HCT116 (cell line): Measurements from ENCODE around the gene LFNG.

Experiments
- ELF1 ChIP-seq: IDR thresholded peaks from 2 replicates; pipeline ENCODE4 v1.6.1; 2012; ENCODE audit warnings: low read depth, borderline replicate concordance
- EZH2 ChIP-seq: fragments of 200-600 bp; sonication (generic); IDR thresholded peaks from 2 replicates; pipeline ENCODE4 v1.6.1; 2017; ENCODE audit warnings: antibody characterized with exemption, mixed run types
- EZH2phosphoT487 ChIP-seq: fragments of 200-600 bp; IDR thresholded peaks from 2 replicates; pipeline ENCODE4 v1.6.1; 2018; ENCODE audit warnings: antibody characterized with exemption, borderline replicate concordance
- FOSL1 ChIP-seq: IDR thresholded peaks from 2 replicates; pipeline ENCODE4 v1.6.1; 2012; ENCODE audit warnings: low read depth
- JUND ChIP-seq: IDR thresholded peaks from 2 replicates; pipeline ENCODE4 v1.6.1; 2012
- POLR2A ChIP-seq: IDR thresholded peaks from 2 replicates; pipeline ENCODE4 v1.7.0; 2011; ENCODE audit warnings: borderline replicate concordance; ENCODE audit not compliant: insufficient read depth, insufficient read length; ENCODE audit errors: extremely low read depth
- POLR2AphosphoS5 ChIP-seq: IDR thresholded peaks from 2 replicates; pipeline ENCODE4 v1.6.1; 2011; ENCODE audit warnings: mild to moderate bottlenecking, low read depth, low read length, moderate library complexity
- SRF ChIP-seq: IDR thresholded peaks from 2 replicates; pipeline ENCODE4 v1.6.1; 2012; ENCODE audit warnings: low read depth
- TCF7L2 ChIP-seq: IDR thresholded peaks from 2 replicates; pipeline ENCODE4 v1.7.0; 2011; ENCODE audit warnings: borderline replicate concordance, inconsistent platforms; ENCODE audit not compliant: insufficient read depth, insufficient read length; ENCODE audit errors: extremely low read depth
- TF ChIP-seq, protein P1 (sequence below): IDR thresholded peaks from 2 replicates; pipeline ENCODE4 v1.6.1; 2011; ENCODE audit warnings: mild to moderate bottlenecking, low read length, moderate library complexity; ENCODE audit not compliant: insufficient replicate concordance; ENCODE audit errors: extremely low read depth
- TF ChIP-seq, protein P2 (sequence below), 3 experiments: fragments of 200-600 bp in 1 of 3; sonication (generic) in 1 of 3; IDR thresholded peaks in 2 of 3; conservative IDR thresholded peaks in 1 of 3; 2 replicates each; pipeline ENCODE4 v1.5.1; 2012 to 2017; ENCODE audit warnings: low read depth in 2 of 3, low read length in 2 of 3, antibody characterized with exemption in 1 of 3, borderline replicate concordance in 1 of 3, control low read depth in 1 of 3, mild to moderate bottlenecking in 1 of 3, mixed read lengths in 1 of 3, mixed run types in 1 of 3, moderate library complexity in 1 of 3; ENCODE audit not compliant: insufficient read depth in 1 of 3

DNA sequence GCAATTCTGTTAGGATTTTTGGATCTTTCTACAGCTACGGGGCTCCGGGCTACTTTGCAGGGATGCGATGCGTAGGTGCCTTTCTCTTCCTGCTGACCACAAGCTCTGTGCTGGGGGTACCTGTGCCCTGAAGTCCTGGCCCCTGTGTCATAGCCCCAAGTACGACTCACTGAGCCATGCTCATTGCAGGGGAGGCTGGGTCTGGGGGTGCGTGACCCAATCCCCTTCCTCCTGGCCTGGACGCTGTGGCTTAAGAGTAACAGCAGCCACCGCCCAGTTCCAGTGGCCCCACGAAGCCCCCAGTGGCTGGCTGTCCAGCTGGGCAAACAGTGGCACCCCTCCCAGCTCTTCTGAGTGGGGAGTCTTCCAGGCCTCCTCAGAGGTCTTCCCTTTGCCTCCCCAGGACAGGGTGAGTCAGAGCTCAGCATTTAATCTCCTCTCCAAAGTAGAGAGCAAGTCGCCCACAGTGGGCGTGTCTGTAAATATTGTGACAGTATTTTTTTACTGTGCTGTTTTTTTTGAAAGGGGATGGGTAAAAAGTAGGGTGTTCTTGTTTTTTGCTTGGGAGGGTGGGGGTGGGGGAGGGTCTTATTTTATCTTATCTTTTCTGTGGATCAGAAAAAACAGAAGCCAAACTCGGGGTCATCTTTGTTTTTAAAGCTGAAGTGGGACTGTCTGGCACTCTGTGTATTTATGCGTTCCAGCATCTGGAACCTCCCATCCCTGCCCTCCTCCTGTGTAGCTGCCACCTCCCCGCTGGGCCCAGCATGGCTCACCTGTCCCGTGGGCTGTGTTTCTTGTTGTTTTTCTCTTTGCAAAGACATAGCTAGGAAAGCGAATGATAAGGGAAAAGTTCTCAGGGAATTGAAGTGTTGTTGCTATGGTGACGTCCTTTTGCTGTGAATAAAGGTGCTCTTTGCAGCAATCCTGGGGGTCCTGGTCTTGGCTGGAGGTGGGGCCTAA is 8.2 kb downstream of the LFNG start:
- no peak for TF ChIP-seq ELF1
- TF ChIP-seq, protein P1, sequence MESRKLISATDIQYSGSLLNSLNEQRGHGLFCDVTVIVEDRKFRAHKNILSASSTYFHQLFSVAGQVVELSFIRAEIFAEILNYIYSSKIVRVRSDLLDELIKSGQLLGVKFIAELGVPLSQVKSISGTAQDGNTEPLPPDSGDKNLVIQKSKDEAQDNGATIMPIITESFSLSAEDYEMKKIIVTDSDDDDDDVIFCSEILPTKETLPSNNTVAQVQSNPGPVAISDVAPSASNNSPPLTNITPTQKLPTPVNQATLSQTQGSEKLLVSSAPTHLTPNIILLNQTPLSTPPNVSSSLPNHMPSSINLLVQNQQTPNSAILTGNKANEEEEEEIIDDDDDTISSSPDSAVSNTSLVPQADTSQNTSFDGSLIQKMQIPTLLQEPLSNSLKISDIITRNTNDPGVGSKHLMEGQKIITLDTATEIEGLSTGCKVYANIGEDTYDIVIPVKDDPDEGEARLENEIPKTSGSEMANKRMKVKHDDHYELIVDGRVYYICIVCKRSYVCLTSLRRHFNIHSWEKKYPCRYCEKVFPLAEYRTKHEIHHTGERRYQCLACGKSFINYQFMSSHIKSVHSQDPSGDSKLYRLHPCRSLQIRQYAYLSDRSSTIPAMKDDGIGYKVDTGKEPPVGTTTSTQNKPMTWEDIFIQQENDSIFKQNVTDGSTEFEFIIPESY = no peak
- TF ChIP-seq, protein P2, sequence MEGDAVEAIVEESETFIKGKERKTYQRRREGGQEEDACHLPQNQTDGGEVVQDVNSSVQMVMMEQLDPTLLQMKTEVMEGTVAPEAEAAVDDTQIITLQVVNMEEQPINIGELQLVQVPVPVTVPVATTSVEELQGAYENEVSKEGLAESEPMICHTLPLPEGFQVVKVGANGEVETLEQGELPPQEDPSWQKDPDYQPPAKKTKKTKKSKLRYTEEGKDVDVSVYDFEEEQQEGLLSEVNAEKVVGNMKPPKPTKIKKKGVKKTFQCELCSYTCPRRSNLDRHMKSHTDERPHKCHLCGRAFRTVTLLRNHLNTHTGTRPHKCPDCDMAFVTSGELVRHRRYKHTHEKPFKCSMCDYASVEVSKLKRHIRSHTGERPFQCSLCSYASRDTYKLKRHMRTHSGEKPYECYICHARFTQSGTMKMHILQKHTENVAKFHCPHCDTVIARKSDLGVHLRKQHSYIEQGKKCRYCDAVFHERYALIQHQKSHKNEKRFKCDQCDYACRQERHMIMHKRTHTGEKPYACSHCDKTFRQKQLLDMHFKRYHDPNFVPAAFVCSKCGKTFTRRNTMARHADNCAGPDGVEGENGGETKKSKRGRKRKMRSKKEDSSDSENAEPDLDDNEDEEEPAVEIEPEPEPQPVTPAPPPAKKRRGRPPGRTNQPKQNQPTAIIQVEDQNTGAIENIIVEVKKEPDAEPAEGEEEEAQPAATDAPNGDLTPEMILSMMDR (IDR thresholded peaks at IDR 0.05 in 2 of 3, conservative IDR thresholded peaks at IDR 0.05 in 1 of 3; ENCODE audit: borderline replicate concordance in 1 of 3, insufficient read depth in 1 of 3, low read depth in 2 of 3, low read length in 2 of 3) = no peak
- no peak for TF ChIP-seq POLR2A
- no peak for TF ChIP-seq EZH2phosphoT487
- TF ChIP-seq POLR2AphosphoS5 = no peak
- no peak for TF ChIP-seq EZH2
- TF ChIP-seq TCF7L2 = no peak
- no peak for TF ChIP-seq SRF
- no peak for TF ChIP-seq FOSL1
- no peak for TF ChIP-seq JUND
